Measurements from ENCODE around the gene GRIN3B.
A peak's percentile ranks its signal among the peaks of the same experiment; 100 is the strongest.

Gene GRIN3B

GRCh38 chr19:991174-991931, 8.9 kb upstream of the GRIN3B start:
- DNase-seq = peak; percentile 39 to 54

GRCh38 chr19:991932-992669, 8.1 kb upstream of the GRIN3B start:
- DNase-seq = no peak

GRCh38 chr19:992670-993055, 7.6 kb upstream of the GRIN3B start:
- no peak for DNase-seq

GRCh38 chr19:993361-993830, 6.8 kb upstream of the GRIN3B start:
- DNase-seq = no peak

GRCh38 chr19:993831-994393, 6.3 kb upstream of the GRIN3B start:
- DNase-seq = no peak

GRCh38 chr19:994516-994915, 5.7 kb upstream of the GRIN3B start:
- DNase-seq = no peak

- no peak for DNase-seq
These were observed 5.0 kb upstream of the GRIN3B start for GRCh38 chr19:995051-995827.

GRCh38 chr19:996051-996838, 4.0 kb upstream of the GRIN3B start:
- peak; percentile 69 to 73 for DNase-seq

GRCh38 chr19:998064-998463, 2.2 kb upstream of the GRIN3B start:
- DNase-seq = no peak

- DNase-seq = no peak
These were observed 870 bp upstream of the GRIN3B start for GRCh38 chr19:999379-999719.

- DNase-seq = no peak
These were observed 645 bp downstream of the GRIN3B start for GRCh38 chr19:1000591-1001537.

GRCh38 chr19:1001538-1002166, 1.4 kb downstream of the GRIN3B start:
- peak; percentile 65 to 74 for DNase-seq

- DNase-seq = no peak
These were observed 2.4 kb downstream of the GRIN3B start for GRCh38 chr19:1002600-1002999.

GRCh38 chr19:1003283-1003682, 3.1 kb downstream of the GRIN3B start:
- DNase-seq = no peak

- no peak for DNase-seq
These were observed 4.1 kb downstream of the GRIN3B start for GRCh38 chr19:1004204-1004802.

- DNase-seq = no peak
These were observed 4.8 kb downstream of the GRIN3B start for GRCh38 chr19:1004803-1005664.

GRCh38 chr19:1006711-1007398, 6.6 kb downstream of the GRIN3B start:
- DNase-seq = no peak

GRCh38 chr19:1007399-1008251, 7.4 kb downstream of the GRIN3B start:
- DNase-seq = no peak

All from activated CD4-positive, alpha-beta T cell treated with anti-CD3 and anti-CD28 coated beads for 4 hours (primary cell).